Measurements from ENCODE around the gene DDIAS. TPM values are rescaled to one million over a fixed set of nuclear protein-coding genes. Genes with fewer than 3 reads are reported as not detected.
"Not testable (repeated sequence)": the region's sequence is repeated elsewhere in the genome, so short reads cannot be mapped to it uniquely, and the experiment has no call there.

DDIAS gene
- total RNA-seq, 3 donors from 2014 or later, result 0.66 to 2.5 (median 1.3) TPM

DNA sequence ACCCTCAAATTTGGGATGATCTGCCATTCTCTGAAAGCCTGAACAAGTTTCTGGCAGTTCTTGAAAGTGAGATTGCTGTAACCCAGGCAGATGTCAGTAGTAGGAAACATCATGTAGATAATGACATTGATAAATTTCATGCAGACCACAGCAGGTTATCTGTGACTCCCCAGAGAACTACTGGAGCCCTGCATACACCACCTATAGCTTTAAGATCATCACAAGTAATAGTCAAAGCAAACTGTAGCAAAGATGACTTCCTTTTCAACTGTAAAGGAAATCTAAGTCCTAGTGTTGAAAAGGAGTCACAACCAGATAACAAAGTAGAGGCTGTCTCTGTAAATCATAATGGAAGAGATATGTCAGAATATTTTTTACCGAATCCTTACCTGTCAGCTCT, 31.0 kb downstream of the DDIAS start:
- H3K4me1 ChIP-seq, result no peaks in the 10 kb centered on the region
- intact Hi-C loops (cut with DNase I; ENCODE audit: low total_unique reads), result no loop called here
- DNase-seq (ENCODE audit: low spot score in 2 of 2), result no peak
- no peak overlapping the region for H3K4me3 ChIP-seq
- no peaks in the 10 kb centered on the region for H3K9me3 ChIP-seq
- TF ChIP-seq, protein P1, sequence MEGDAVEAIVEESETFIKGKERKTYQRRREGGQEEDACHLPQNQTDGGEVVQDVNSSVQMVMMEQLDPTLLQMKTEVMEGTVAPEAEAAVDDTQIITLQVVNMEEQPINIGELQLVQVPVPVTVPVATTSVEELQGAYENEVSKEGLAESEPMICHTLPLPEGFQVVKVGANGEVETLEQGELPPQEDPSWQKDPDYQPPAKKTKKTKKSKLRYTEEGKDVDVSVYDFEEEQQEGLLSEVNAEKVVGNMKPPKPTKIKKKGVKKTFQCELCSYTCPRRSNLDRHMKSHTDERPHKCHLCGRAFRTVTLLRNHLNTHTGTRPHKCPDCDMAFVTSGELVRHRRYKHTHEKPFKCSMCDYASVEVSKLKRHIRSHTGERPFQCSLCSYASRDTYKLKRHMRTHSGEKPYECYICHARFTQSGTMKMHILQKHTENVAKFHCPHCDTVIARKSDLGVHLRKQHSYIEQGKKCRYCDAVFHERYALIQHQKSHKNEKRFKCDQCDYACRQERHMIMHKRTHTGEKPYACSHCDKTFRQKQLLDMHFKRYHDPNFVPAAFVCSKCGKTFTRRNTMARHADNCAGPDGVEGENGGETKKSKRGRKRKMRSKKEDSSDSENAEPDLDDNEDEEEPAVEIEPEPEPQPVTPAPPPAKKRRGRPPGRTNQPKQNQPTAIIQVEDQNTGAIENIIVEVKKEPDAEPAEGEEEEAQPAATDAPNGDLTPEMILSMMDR (IDR thresholded peaks at IDR 0.05), result no peak
- no peak for TF ChIP-seq POLR2A (IDR thresholded peaks at IDR 0.05)
- TF ChIP-seq POLR2AphosphoS5 (IDR thresholded peaks at IDR 0.05), result no peak
- H3K36me3 ChIP-seq, result no peaks in the 10 kb centered on the region
- no peaks in the 10 kb centered on the region for H3K27me3 ChIP-seq
- H3K27ac ChIP-seq, result no peak overlapping the region

DNA sequence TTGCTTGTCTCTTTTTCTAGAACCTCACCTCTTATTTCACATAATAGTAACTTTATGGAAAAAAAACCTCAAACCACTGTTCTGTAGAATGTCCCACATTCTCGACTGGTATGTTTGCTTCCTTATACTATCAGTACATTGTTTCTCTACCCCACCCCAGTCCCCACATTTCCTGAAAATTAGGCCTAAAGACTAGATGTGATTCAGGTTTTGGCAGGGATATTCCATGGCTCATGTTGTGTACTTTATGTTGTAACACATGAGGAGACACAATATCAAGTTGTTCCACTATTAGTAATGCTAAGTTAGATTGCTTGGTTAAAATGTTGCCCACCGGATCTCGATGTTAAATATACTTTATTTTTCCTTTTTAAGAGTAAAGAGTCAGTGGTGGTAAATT, 34.7 kb downstream of the DDIAS start:
- TF ChIP-seq POLR2A (IDR thresholded peaks at IDR 0.05) (no peak), POLR2AphosphoS5 (IDR thresholded peaks at IDR 0.05) (no peak)
- TF ChIP-seq, protein P1 (IDR thresholded peaks at IDR 0.05), result no peak

DNA sequence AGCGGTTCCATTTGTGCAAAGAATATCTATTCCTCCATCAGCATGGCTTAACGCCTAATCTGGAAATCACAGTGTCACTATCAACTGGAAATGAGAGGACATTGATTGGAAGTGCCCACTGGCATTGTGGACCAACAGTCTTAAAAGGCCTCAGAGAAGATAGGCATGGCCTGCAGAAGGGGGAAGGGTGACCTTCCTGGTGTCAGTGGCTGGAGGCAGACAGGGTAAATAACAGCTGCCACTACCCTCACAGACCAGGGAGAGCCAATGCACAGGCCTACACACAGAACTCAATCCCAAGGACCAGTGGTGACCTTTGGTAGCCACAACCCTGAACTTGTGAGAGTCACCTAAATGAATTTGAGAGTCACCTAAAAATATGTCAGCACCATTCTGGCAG, 36.0 kb downstream of the DDIAS start:
- Histone ChIP-seq H3K27ac (no peak overlapping the region), H3K27me3 (no peaks in the 10 kb centered on the region), H3K4me3 (no peak overlapping the region), H3K4me1 (no peaks in the 10 kb centered on the region), H3K9me3 (no peaks in the 10 kb centered on the region), H3K36me3 (no peaks in the 10 kb centered on the region)
- intact Hi-C loops (cut with DNase I; ENCODE audit: low total_unique reads), result no loop called here
- DNase-seq (ENCODE audit: low spot score in 2 of 2), result no peak
- TF ChIP-seq, protein P1 (IDR thresholded peaks at IDR 0.05), result no peak
- TF ChIP-seq POLR2A (IDR thresholded peaks at IDR 0.05) (no peak), POLR2AphosphoS5 (IDR thresholded peaks at IDR 0.05) (no peak)

More for the DNA sequence above, 34.7 kb downstream of the DDIAS start:
- Histone ChIP-seq H3K4me3 (no peak overlapping the region), H3K9me3 (no peaks in the 10 kb centered on the region), H3K36me3 (no peaks in the 10 kb centered on the region), H3K4me1 (no peaks in the 10 kb centered on the region), H3K27me3 (no peaks in the 10 kb centered on the region), H3K27ac (no peak overlapping the region)
- intact Hi-C loops (cut with DNase I; ENCODE audit: low total_unique reads), result no loop called here
- no peak for DNase-seq (ENCODE audit: low spot score in 2 of 2)

DNA sequence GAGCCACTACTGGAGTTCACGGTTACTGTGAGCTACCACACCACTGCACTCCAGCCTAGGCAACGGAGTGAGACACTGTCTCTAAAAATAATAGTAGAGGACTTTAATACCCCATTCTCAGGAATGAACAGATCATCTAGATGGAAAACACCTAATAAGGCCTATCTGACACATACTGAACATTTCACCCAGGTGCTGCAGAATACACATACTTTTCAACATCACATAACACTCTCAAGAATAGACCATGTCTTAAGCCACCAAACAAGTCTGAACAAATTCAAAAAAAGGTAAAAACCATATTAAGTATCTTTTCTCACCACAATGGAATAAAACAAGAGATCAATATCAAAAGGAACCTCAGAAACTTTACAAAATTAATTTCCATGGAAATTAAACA, 37.9 kb downstream of the DDIAS start:
- Histone ChIP-seq H3K36me3 (no peaks in the 10 kb centered on the region), H3K9me3 (no peaks in the 10 kb centered on the region), H3K27ac (no peak overlapping the region), H3K27me3 (no peaks in the 10 kb centered on the region), H3K4me3 (no peak overlapping the region), H3K4me1 (no peaks in the 10 kb centered on the region)
- no peak for TF ChIP-seq POLR2AphosphoS5 (IDR thresholded peaks at IDR 0.05)
- TF ChIP-seq POLR2A (IDR thresholded peaks at IDR 0.05), result no peak
- TF ChIP-seq, protein P1 (IDR thresholded peaks at IDR 0.05), result no peak
- intact Hi-C loops (cut with DNase I; ENCODE audit: low total_unique reads), result no loop called here
- no peak for DNase-seq (ENCODE audit: low spot score in 2 of 2)

DNA sequence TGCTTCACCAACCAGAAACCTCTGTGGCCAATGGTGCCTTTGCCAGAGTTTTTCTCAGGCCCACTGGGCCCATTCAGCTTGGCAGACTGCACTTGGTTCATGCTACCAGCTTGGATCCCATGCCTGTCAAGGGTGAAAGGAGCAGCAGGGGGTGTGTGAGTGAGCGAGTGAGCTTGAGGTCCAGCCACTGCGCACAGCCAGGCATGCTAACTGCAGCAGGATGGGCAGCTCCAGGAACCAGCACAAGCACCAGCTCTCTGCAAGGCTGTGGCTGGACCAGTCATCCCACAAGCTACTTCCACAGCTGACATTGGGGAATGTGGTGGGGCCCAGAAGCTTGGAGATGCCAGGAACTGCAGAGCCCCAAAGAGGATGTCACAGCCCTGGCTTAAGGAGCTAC, 40.8 kb downstream of the DDIAS start:
- Histone ChIP-seq H3K27me3 (no peaks in the 10 kb centered on the region), H3K36me3 (no peaks in the 10 kb centered on the region), H3K4me1 (no peaks in the 10 kb centered on the region), H3K9me3 (no peaks in the 10 kb centered on the region), H3K27ac (no peak overlapping the region), H3K4me3 (no peak overlapping the region)
- TF ChIP-seq POLR2AphosphoS5 (IDR thresholded peaks at IDR 0.05) (no peak), POLR2A (IDR thresholded peaks at IDR 0.05) (no peak)
- TF ChIP-seq, protein P1 (IDR thresholded peaks at IDR 0.05), result no peak
- intact Hi-C loops (cut with DNase I; ENCODE audit: low total_unique reads), result no loop called here
- no peak for DNase-seq (ENCODE audit: low spot score in 2 of 2)

DNA sequence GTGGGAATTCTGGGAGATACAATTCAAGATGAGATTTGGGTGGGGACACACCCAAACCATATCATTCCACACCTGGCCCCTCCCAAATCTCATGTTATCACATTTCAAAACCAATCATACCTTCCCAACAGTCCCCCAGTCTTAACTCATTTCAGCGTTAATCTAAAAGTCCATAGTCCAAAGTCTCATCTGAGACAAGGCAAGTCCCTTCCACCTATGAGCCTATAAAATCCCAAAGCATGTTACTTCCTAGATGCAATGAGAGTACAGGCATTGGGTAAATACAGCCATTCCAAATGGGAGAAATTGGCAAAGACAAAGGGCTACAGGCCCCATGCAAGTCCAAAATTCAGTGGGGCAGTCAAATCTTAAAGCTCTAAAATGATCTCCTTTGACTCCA, 41.9 kb downstream of the DDIAS start:
- H3K27me3 ChIP-seq; H3K4me1 ChIP-seq; H3K27ac ChIP-seq; DNase-seq (ENCODE audit: low spot score in 2 of 2); H3K4me3 ChIP-seq; intact Hi-C loops (cut with DNase I; ENCODE audit: low total_unique reads); H3K36me3 ChIP-seq; H3K9me3 ChIP-seq: not testable (repeated sequence)

All from breast epithelium (tissue), 4 donors.